Smooth muscle cell (in vitro differentiated cells): ENCODE results near the gene SRPK2. TPM values are rescaled to one million over a fixed set of nuclear protein-coding genes. Genes with fewer than 3 reads are reported as not detected.

ENCODE experiments used
- DNase-seq: peaks from one replicate; lab custom pipeline; 2025; ENCODE audit not compliant: unreplicated experiment; lab: John Stamatoyannopoulos, UW
- H2AFZ ChIP-seq: fragments of 200-600 bp; sonication (generic); 2 replicates; pipeline ENCODE4 v1.6.0; 2016; ENCODE audit warnings: antibody characterized with exemption, low read depth, mild to moderate bottlenecking
- H3F3A ChIP-seq: fragments of 200-600 bp; sonication (generic); 2 replicates; pipeline ENCODE4 v1.6.0; 2017; ENCODE audit warnings: antibody characterized with exemption, low read depth
- H3K27ac ChIP-seq: fragments of 200-600 bp; sonication (generic); 2 replicates; pipeline ENCODE4 v1.5.1; 2016; ENCODE audit warnings: low read depth, mild to moderate bottlenecking
- H3K27me3 ChIP-seq: fragments of 200-600 bp; sonication (generic); 2 replicates; pipeline ENCODE4 v1.6.1; 2016; ENCODE audit warnings: low read depth, mild to moderate bottlenecking
- H3K36me3 ChIP-seq: fragments of 200-600 bp; sonication (generic); 2 replicates; pipeline ENCODE4 v1.5.1; 2016; ENCODE audit warnings: low read depth
- H3K4me1 ChIP-seq: fragments of 200-600 bp; sonication (generic); 2 replicates; pipeline ENCODE4 v1.5.1; 2016; ENCODE audit warnings: low read depth
- H3K4me2 ChIP-seq: fragments of 200-600 bp; sonication (generic); 2 replicates; pipeline ENCODE4 v1.6.0; 2016; ENCODE audit warnings: mild to moderate bottlenecking
- H3K4me3 ChIP-seq: fragments of 200-600 bp; sonication (generic); 2 replicates; pipeline ENCODE4 v1.5.1; 2016; ENCODE audit warnings: mild to moderate bottlenecking
- H3K79me2 ChIP-seq: fragments of 200-600 bp; sonication (generic); 2 replicates; pipeline ENCODE4 v1.6.0; 2016; ENCODE audit warnings: low read depth, mild to moderate bottlenecking
- H3K9ac ChIP-seq: fragments of 200-600 bp; sonication (generic); 2 replicates; pipeline ENCODE4 v1.6.0; 2016; ENCODE audit warnings: low read depth
- H3K9me3 ChIP-seq: fragments of 200-600 bp; sonication (generic); replicated peaks from 2 replicates; pipeline ENCODE4 v1.5.1; 2016; ENCODE audit warnings: low read depth
- H4K20me1 ChIP-seq: fragments of 200-600 bp; sonication (generic); 2 replicates; pipeline ENCODE4 v1.6.0; 2016; ENCODE audit warnings: low read depth
- CTCF ChIP-seq: fragments of 200-600 bp; sonication (generic); IDR thresholded peaks from 2 replicates; pipeline ENCODE4 v1.5.1; 2017; ENCODE audit warnings: borderline replicate concordance, mild to moderate bottlenecking, antibody characterized with exemption; ENCODE audit not compliant: insufficient read depth, poor library complexity, severe bottlenecking
- WGBS: methylation state at CpG from one replicate; pipeline ENCODE4 v1.1.7; 2016; ENCODE audit warnings: low lambda C conversion rate; 5-methylcytosine and 5-hydroxymethylcytosine counted together
- polyA plus RNA-seq: library from polyadenylated mRNA; unstranded; fragments of >200 nt; fragmentation: Nextera tagmentation; extraction: Ambion mirVana; gene quantifications from 2 replicates; pipeline ENCODE4 v1.2.1, GENCODE V29; 2016
- total RNA-seq: library from RNA; depleted of rRNA; stranded (reverse); fragments of >200 nt; gene quantifications from 2 replicates; pipeline ENCODE4 v1.2.3, GENCODE V29; 2014

The SRPK2 gene
- total and polyA plus RNA-seq, 2 experiments from 2014 or later = 21.9 to 28.0 TPM

GRCh38 chr7:105320896-105321295, 67.8 kb downstream of the SRPK2 start:
- 82% methylated on average over 2 of the region's 2 CpGs for WGBS
- Histone ChIP-seq H3K4me1 (peaks cover 3% of the 10 kb centered on the region), H3K9me3 (no peaks in the 10 kb centered on the region), H3K4me3 (no peak overlapping the region), H4K20me1 (peaks cover 98% of the 10 kb centered on the region), H3K36me3 (no peaks in the 10 kb centered on the region), H3K27ac (no peak overlapping the region), H3K27me3 (no peaks in the 10 kb centered on the region), H2AFZ (no peak overlapping the region), H3K9ac (no peak overlapping the region), H3F3A (no peaks in the 10 kb centered on the region), H3K79me2 (peaks cover 88% of the 10 kb centered on the region), H3K4me2 (no peak overlapping the region)
- TF ChIP-seq CTCF = no peak
- DNase-seq = no peak

GRCh38 chr7:105319578-105319977, 69.1 kb downstream of the SRPK2 start:
- peaks cover 3% of the 10 kb centered on the region for H3K4me1 ChIP-seq
- H3F3A ChIP-seq = no peaks in the 10 kb centered on the region
- H3K4me3 ChIP-seq = no peak overlapping the region
- H2AFZ ChIP-seq = no peak overlapping the region
- no peak overlapping the region for H3K4me2 ChIP-seq
- DNase-seq = no peak
- H3K36me3 ChIP-seq = no peaks in the 10 kb centered on the region
- peaks cover 97% of the 10 kb centered on the region for H4K20me1 ChIP-seq
- no peaks in the 10 kb centered on the region for H3K9me3 ChIP-seq
- H3K9ac ChIP-seq = no peak overlapping the region
- TF ChIP-seq CTCF = no peak
- no peaks in the 10 kb centered on the region for H3K27me3 ChIP-seq
- H3K27ac ChIP-seq = no peak overlapping the region
- WGBS = 95% methylated on average over 10 of the region's 10 CpGs
- H3K79me2 ChIP-seq = peaks cover 94% of the 10 kb centered on the region

GRCh38 chr7:105316578-105317344, 72.0 kb downstream of the SRPK2 start:
- no peaks in the 10 kb centered on the region for H3F3A ChIP-seq

More at GRCh38 chr7:105316578-105317344, 72.0 kb downstream of the SRPK2 start:
- no peak for DNase-seq
- no peaks in the 10 kb centered on the region for H3K36me3 ChIP-seq
- no peaks in the 10 kb centered on the region for H3K27me3 ChIP-seq
- no peaks in the 10 kb centered on the region for H3K9me3 ChIP-seq
- H2AFZ ChIP-seq = no peak overlapping the region
- peaks cover 97% of the 10 kb centered on the region for H4K20me1 ChIP-seq
- H3K4me3 ChIP-seq = no peak overlapping the region
- no peak overlapping the region for H3K4me2 ChIP-seq
- no peak overlapping the region for H3K27ac ChIP-seq
- H3K9ac ChIP-seq = no peak overlapping the region
- 99% methylated on average over 2 of the region's 2 CpGs for whole genome bisulfite sequencing
- peaks cover 3% of the 10 kb centered on the region for H3K4me1 ChIP-seq
- TF ChIP-seq CTCF = no peak
- H3K79me2 ChIP-seq = peaks cover 89% of the 10 kb centered on the region
